PC-3 (cell line): Measurements from ENCODE around the gene POLR1E.
"Not testable (repeated sequence)": the region's sequence is repeated elsewhere in the genome, so short reads cannot be mapped to it uniquely, and the experiment has no call there.

ENCODE experiments used
- EZH2phosphoT487 ChIP-seq: fragments of 300-600 bp; sonication (generic); IDR thresholded peaks from 2 replicates; pipeline ENCODE4 v1.6.1; 2018; ENCODE audit warnings: mild to moderate bottlenecking, antibody characterized with exemption, low read length, borderline replicate concordance
- TF ChIP-seq, protein P1 (sequence below): fragments of 300-600 bp; sonication (generic); conservative IDR thresholded peaks from 2 replicates; pipeline ENCODE4 v1.5.1; 2017; ENCODE audit warnings: antibody characterized with exemption, low read depth, mild to moderate bottlenecking, low read length

DNA sequence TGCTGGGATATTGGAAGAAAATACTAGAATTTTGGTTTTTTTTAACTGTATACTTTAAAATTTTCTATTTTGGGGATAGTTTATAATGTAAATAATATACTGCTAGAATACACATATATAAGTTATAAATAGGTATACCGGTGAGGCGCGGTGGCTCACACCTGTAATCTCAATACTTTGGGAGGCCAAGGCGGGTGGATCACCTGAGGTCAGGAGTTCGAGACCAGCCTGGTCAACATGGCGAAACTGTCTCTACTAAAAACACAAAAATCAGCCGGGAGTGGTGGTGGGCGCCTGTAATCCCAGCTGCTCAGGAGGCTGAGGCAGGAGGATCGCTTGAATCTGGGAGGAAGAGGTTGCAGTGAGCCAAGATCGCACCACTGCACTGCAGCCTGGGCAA, 28.7 kb downstream of the POLR1E start:
- TF ChIP-seq, protein P1, sequence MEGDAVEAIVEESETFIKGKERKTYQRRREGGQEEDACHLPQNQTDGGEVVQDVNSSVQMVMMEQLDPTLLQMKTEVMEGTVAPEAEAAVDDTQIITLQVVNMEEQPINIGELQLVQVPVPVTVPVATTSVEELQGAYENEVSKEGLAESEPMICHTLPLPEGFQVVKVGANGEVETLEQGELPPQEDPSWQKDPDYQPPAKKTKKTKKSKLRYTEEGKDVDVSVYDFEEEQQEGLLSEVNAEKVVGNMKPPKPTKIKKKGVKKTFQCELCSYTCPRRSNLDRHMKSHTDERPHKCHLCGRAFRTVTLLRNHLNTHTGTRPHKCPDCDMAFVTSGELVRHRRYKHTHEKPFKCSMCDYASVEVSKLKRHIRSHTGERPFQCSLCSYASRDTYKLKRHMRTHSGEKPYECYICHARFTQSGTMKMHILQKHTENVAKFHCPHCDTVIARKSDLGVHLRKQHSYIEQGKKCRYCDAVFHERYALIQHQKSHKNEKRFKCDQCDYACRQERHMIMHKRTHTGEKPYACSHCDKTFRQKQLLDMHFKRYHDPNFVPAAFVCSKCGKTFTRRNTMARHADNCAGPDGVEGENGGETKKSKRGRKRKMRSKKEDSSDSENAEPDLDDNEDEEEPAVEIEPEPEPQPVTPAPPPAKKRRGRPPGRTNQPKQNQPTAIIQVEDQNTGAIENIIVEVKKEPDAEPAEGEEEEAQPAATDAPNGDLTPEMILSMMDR: not testable (repeated sequence)
- TF ChIP-seq EZH2phosphoT487: not testable (repeated sequence)
